CD14-positive monocyte (primary cell): ENCODE data around the gene SCN2B. TPM values are rescaled to one million over a fixed set of nuclear protein-coding genes. Genes with fewer than 3 reads are reported as not detected.

Experiments used
- DNase-seq, 3 donors: peaks; one replicate each; pipeline ENCODE4 v3.0.0-alpha.2; 2011 to 2022
- H2AFZ ChIP-seq: 2 replicates; pipeline ENCODE4 v1.6.0; 2012; ENCODE audit warnings: mild to moderate bottlenecking, low read depth, low read length, inconsistent platforms; ENCODE audit not compliant: insufficient read depth, poor library complexity, severe bottlenecking
- H3K27ac ChIP-seq, 2 donors: 1 replicate in 1 of 2; 2 replicates in 1 of 2; pipeline ENCODE4 v1.5.1; 2012 to 2013; ENCODE audit warnings: low read length in 2 of 2, control low read depth in 1 of 2, inconsistent platforms in 1 of 2, low read depth in 1 of 2, mild to moderate bottlenecking in 1 of 2
- H3K27me3 ChIP-seq, 2 donors: one replicate each; pipeline versions ENCODE4 v1.6.0 to v1.6.1; 2011 to 2013; ENCODE audit warnings: low read length in 2 of 2; ENCODE audit not compliant: control insufficient read depth in 2 of 2, insufficient read depth in 2 of 2
- H3K36me3 ChIP-seq, 2 donors: replicated peaks in 1 of 2; 1 replicate in 1 of 2; 2 replicates in 1 of 2; pipeline versions ENCODE4 v1.5.1 to v1.6.1; 2012 to 2013; ENCODE audit warnings: low read length in 2 of 2, control low read depth in 1 of 2, inconsistent platforms in 1 of 2, mild to moderate bottlenecking in 1 of 2; ENCODE audit not compliant: insufficient read depth in 2 of 2, control insufficient read depth in 1 of 2
- H3K4me1 ChIP-seq, 2 donors: 1 replicate in 1 of 2; 2 replicates in 1 of 2; pipeline versions ENCODE4 v1.5.1 to v1.6.1; 2012 to 2013; ENCODE audit warnings: low read length in 2 of 2, control low read depth in 1 of 2, inconsistent platforms in 1 of 2, mild to moderate bottlenecking in 1 of 2, moderate library complexity in 1 of 2; ENCODE audit not compliant: insufficient read depth in 2 of 2, control insufficient read depth in 1 of 2
- H3K4me2 ChIP-seq: replicated peaks from 2 replicates; pipeline ENCODE3; 2012; ENCODE audit warnings: low read length, moderate library complexity, mild to moderate bottlenecking; ENCODE audit not compliant: poor library complexity, severe bottlenecking; ENCODE audit errors: extremely low read depth
- H3K4me3 ChIP-seq, 3 experiments: fragments of 200-600 bp in 1 of 3; sonication (generic) in 1 of 3; replicated peaks in 1 of 3; 1 replicate in 2 of 3; 2 replicates in 1 of 3; pipeline ENCODE4 v1.5.1; 2011 to 2013; ENCODE audit warnings: low read length in 3 of 3, mild to moderate bottlenecking in 3 of 3, control low read depth in 2 of 3, low read depth in 2 of 3, inconsistent platforms in 1 of 3, moderate library complexity in 1 of 3
- H3K79me2 ChIP-seq: 2 replicates; pipeline ENCODE4 v1.6.0; 2012; ENCODE audit warnings: mild to moderate bottlenecking, control low read depth, inconsistent platforms, low read length, moderate library complexity; ENCODE audit not compliant: insufficient read depth
- H3K9ac ChIP-seq: 2 replicates; pipeline ENCODE4 v1.6.0; 2017; ENCODE audit warnings: low read length, mild to moderate bottlenecking; ENCODE audit not compliant: insufficient read depth, poor library complexity, severe bottlenecking
- H3K9me3 ChIP-seq, 2 donors: replicated peaks in 1 of 2; 1 replicate in 1 of 2; 2 replicates in 1 of 2; pipeline versions ENCODE4 v1.5.1 to v1.6.1; 2012 to 2013; ENCODE audit warnings: low read length in 2 of 2, control low read depth in 1 of 2; ENCODE audit not compliant: control insufficient read depth in 1 of 2, insufficient read depth in 1 of 2
- H4K20me1 ChIP-seq: 2 replicates; pipeline ENCODE4 v1.6.0; 2012; ENCODE audit warnings: mild to moderate bottlenecking, low read length, control low read depth, moderate library complexity; ENCODE audit not compliant: insufficient read depth
- H3K27ac Mint-ChIP-seq, 7 donors: one replicate each; pipeline ENCODE4 v1.8.0; 2020; ENCODE audit warnings: mild to moderate bottlenecking in 7 of 7, mixed read lengths in 7 of 7, moderate library complexity in 6 of 7, inconsistent platforms in 2 of 7
- H3K27me3 Mint-ChIP-seq, 3 donors: one replicate each; pipeline ENCODE4 v1.8.0; 2021 to 2022; ENCODE audit warnings: low read depth in 3 of 3, mild to moderate bottlenecking in 3 of 3, mixed read lengths in 3 of 3, moderate library complexity in 3 of 3, inconsistent platforms in 1 of 3
- H3K36me3 Mint-ChIP-seq, 2 donors: one replicate each; pipeline ENCODE4 v1.8.0; 2020; ENCODE audit warnings: mixed read lengths in 2 of 2, inconsistent platforms in 1 of 2, mild to moderate bottlenecking in 1 of 2
- H3K4me1 Mint-ChIP-seq: one replicate; pipeline ENCODE4 v1.8.0; 2020; ENCODE audit warnings: mild to moderate bottlenecking, mixed read lengths
- H3K4me3 Mint-ChIP-seq, 2 donors: one replicate each; pipeline ENCODE4 v1.8.0; 2020; ENCODE audit warnings: mild to moderate bottlenecking in 2 of 2, mixed read lengths in 2 of 2, moderate library complexity in 1 of 2
- H3K9me3 Mint-ChIP-seq, 7 donors: one replicate each; pipeline ENCODE4 v1.8.0; 2020 to 2022; ENCODE audit warnings: mixed read lengths in 7 of 7, mild to moderate bottlenecking in 6 of 7, moderate library complexity in 6 of 7, inconsistent platforms in 2 of 7
- WGBS: methylation state at CpG from one replicate; pipeline ENCODE4 v1.1.5; 2013; ENCODE audit warnings: missing lambda C conversion rate; ENCODE audit not compliant: insufficient coverage; 5-methylcytosine and 5-hydroxymethylcytosine counted together
- intact Hi-C, 2 donors: fragments of 100-400 bp; cut with micrococcal nuclease; formaldehyde crosslinking; loops; one replicate each; pipeline versions ENCODE4 v1.15.0 to v1.15.1; 2023
- polyA plus RNA-seq, 3 donors: library from polyadenylated mRNA; depleted of rRNA in 1 of 3; unstranded in 2 of 3; stranded (reverse) in 1 of 3; fragments of 300-500 nt in 2 of 3; fragments of >200 nt in 1 of 3; fragmentation: Illumina TruSeq in 2 of 3; gene quantifications; 1 replicate in 2 of 3; 2 replicates in 1 of 3; pipeline ENCODE4 v1.2.3, GENCODE V29; 2012 to 2021
- TF ChIP-seq, protein P1 (sequence below): fragments of 200-600 bp; IDR thresholded peaks from one replicate; pipeline ENCODE4 v1.8.0; 2022; ENCODE audit warnings: antibody characterized with exemption, mild to moderate bottlenecking

Gene SCN2B
- polyA plus RNA-seq, 3 donors, result 0.01 TPM; not detected in 2

DNA sequence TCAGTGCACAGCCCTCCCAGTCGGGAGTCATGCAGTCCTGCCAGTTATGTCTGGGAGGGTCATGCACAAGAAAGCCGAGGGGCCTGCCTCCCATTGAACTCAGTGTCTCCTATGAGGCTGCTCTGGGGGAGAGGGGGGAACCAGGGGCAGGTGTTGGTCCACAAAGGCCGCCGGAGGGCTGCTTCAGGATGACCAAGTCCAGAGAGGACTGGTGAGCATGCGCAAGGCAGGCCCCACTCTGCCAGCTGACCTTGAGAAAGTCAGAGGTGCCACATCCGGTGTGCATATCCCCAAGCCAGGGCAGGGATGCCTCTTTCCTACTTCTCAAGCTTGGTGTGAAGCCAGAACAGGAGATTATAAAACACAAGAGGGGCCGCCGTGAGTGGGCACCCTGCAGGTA, 28.2 kb downstream of the SCN2B start:
- Histone ChIP-seq H2AFZ (no peak overlapping the region), H3K27me3 (peaks cover 16 to 32% of the 10 kb centered on the region in 2 donors), H3K4me2 (no peak overlapping the region), H3K4me3 (no peak overlapping the region), H3K4me1 (peaks cover 24 to 42% of the 10 kb centered on the region in 2 donors), H3K36me3 (no peaks in the 10 kb centered on the region), H3K9ac (no peak overlapping the region), H3K79me2 (no peaks in the 10 kb centered on the region), H4K20me1 (no peaks in the 10 kb centered on the region), H3K27ac (no peak overlapping the region), H3K9me3 (no peaks in the 10 kb centered on the region)
- Mint-ChIP-seq H3K36me3 (peaks cover 0 to 3% of the 10 kb centered on the region in 2 donors), H3K4me1 (peaks cover 38% of the 10 kb centered on the region), H3K9me3 (peaks cover 0 to 8% (median 0%) of the 10 kb centered on the region in 7 donors), H3K27ac (no peak overlapping the region), H3K27me3 (peaks cover 28 to 38% (median 29%) of the 10 kb centered on the region in 3 donors), H3K4me3 (no peak overlapping the region)
- intact Hi-C loops, result loop anchor here (5.0 to 10.0 kb wide), 6 partner anchors 39 to 337 kb away; partner anchors contain the start of gene UBE4A (in 1 of the 2)
- DNase-seq, result no peak
- TF ChIP-seq, protein P1, sequence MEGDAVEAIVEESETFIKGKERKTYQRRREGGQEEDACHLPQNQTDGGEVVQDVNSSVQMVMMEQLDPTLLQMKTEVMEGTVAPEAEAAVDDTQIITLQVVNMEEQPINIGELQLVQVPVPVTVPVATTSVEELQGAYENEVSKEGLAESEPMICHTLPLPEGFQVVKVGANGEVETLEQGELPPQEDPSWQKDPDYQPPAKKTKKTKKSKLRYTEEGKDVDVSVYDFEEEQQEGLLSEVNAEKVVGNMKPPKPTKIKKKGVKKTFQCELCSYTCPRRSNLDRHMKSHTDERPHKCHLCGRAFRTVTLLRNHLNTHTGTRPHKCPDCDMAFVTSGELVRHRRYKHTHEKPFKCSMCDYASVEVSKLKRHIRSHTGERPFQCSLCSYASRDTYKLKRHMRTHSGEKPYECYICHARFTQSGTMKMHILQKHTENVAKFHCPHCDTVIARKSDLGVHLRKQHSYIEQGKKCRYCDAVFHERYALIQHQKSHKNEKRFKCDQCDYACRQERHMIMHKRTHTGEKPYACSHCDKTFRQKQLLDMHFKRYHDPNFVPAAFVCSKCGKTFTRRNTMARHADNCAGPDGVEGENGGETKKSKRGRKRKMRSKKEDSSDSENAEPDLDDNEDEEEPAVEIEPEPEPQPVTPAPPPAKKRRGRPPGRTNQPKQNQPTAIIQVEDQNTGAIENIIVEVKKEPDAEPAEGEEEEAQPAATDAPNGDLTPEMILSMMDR, result no peak
- WGBS, result 96% methylated on average over 6 of the region's 8 CpGs

GRCh38 chr11:118147502-118147901, 28.9 kb downstream of the SCN2B start:
- H3K27ac ChIP-seq, result no peak overlapping the region
- intact Hi-C loops, result loop anchor here (5.0 to 10.0 kb wide), 6 partner anchors 40 to 337 kb away; partner anchors contain the start of gene UBE4A (in 1 of the 2)
- TF ChIP-seq, protein P1, result no peak

More at GRCh38 chr11:118147502-118147901, 28.9 kb downstream of the SCN2B start:
- no peaks in the 10 kb centered on the region for H3K9me3 ChIP-seq
- no peaks in the 10 kb centered on the region for H3K79me2 ChIP-seq
- H3K9ac ChIP-seq, result no peak overlapping the region
- no peaks in the 10 kb centered on the region for H3K36me3 ChIP-seq
- no peak overlapping the region for H3K4me3 Mint-ChIP-seq
- 100% methylated on average over 1 of the region's 3 CpGs for WGBS
- H3K27me3 Mint-ChIP-seq, result peaks cover 22 to 32% (median 25%) of the 10 kb centered on the region in 3 donors
- DNase-seq, result peak in 2 of 3 donors; percentile 25 to 28
- peaks cover 40% of the 10 kb centered on the region for H3K4me1 Mint-ChIP-seq
- peak overlapping the region; percentile 54 for H2AFZ ChIP-seq
- peak overlapping the region in 1 of 7 donors; percentile 73 for H3K27ac Mint-ChIP-seq
- H3K4me1 ChIP-seq, result peaks cover 25 to 42% of the 10 kb centered on the region in 2 donors
- no peak overlapping the region for H3K4me3 ChIP-seq
- peaks cover 0 to 7% (median 0%) of the 10 kb centered on the region in 7 donors for H3K9me3 Mint-ChIP-seq
- peaks cover 0 to 3% of the 10 kb centered on the region in 2 donors for H3K36me3 Mint-ChIP-seq
- no peak overlapping the region for H3K4me2 ChIP-seq
- H4K20me1 ChIP-seq, result no peaks in the 10 kb centered on the region
- H3K27me3 ChIP-seq, result peaks cover 13 to 26% of the 10 kb centered on the region in 2 donors
